Activated CD4-positive, alpha-beta T cell treated with anti-CD3 and anti-CD28 coated beads, Interleukin-2, Interleukin-6, amounts not matched to agents 100 ng/mL and 50 ng/mL, durations not matched to agents 16 hours and 8 hours (primary cell): Measurements from ENCODE around the gene POSTN.

ENCODE experiments used
- DNase-seq: peaks from one replicate; pipeline ENCODE4 v3.0.0-alpha.2; 2020

The POSTN gene

GRCh38 chr13:37598597-37598996, at the start of gene POSTN:
TSS of gene POSTN (minus strand) at chr13:37598768. CDS start at chr13:37598726, 42 bp downstream.
- DNase-seq: no peak

GRCh38 chr13:37647031-37647650, 48.6 kb upstream of the POSTN start:
- DNase-seq: no peak

GRCh38 chr13:37646531-37646930, 48.0 kb upstream of the POSTN start:
- no peak for DNase-seq

- DNase-seq: no peak
These were observed 46.7 kb upstream of the POSTN start for GRCh38 chr13:37645181-37645740.

- DNase-seq: no peak
These were observed 42.8 kb upstream of the POSTN start for GRCh38 chr13:37641391-37641790.

GRCh38 chr13:37640499-37640898, 41.9 kb upstream of the POSTN start:
- DNase-seq: no peak

GRCh38 chr13:37636701-37637100, 38.1 kb upstream of the POSTN start:
- no peak for DNase-seq

- no peak for DNase-seq
These were observed 33.7 kb upstream of the POSTN start for GRCh38 chr13:37632294-37632693.

- no peak for DNase-seq
These were observed 28.9 kb upstream of the POSTN start for GRCh38 chr13:37627428-37627827.

- DNase-seq: no peak
These were observed 23.3 kb upstream of the POSTN start for GRCh38 chr13:37621811-37622361.

- DNase-seq: no peak
These were observed 20.0 kb upstream of the POSTN start for GRCh38 chr13:37618554-37618953.

GRCh38 chr13:37617173-37617572, 18.6 kb upstream of the POSTN start:
- DNase-seq: no peak

GRCh38 chr13:37616131-37616530, 17.6 kb upstream of the POSTN start:
- no peak for DNase-seq

GRCh38 chr13:37615276-37615675, 16.7 kb upstream of the POSTN start:
- DNase-seq: no peak

GRCh38 chr13:37613638-37614037, 15.1 kb upstream of the POSTN start:
- no peak for DNase-seq

- DNase-seq: no peak
These were observed 14.7 kb upstream of the POSTN start for GRCh38 chr13:37613236-37613635.

GRCh38 chr13:37608750-37609339, 10.3 kb upstream of the POSTN start:
- DNase-seq: no peak

GRCh38 chr13:37602733-37603381, 4.3 kb upstream of the POSTN start:
- DNase-seq: no peak

GRCh38 chr13:37601648-37602440, 3.3 kb upstream of the POSTN start:
- DNase-seq: no peak

GRCh38 chr13:37599519-37599918, 951 bp upstream of the POSTN start:
- no peak for DNase-seq

GRCh38 chr13:37597477-37598025, 1.0 kb downstream of the POSTN start:
- no peak for DNase-seq

- DNase-seq: no peak
These were observed 1.8 kb downstream of the POSTN start for GRCh38 chr13:37596805-37597204.

- no peak for DNase-seq
These were observed 3.4 kb downstream of the POSTN start for GRCh38 chr13:37595162-37595561.
